ENCODE measurements around the gene USP48. TPM values are rescaled to one million over a fixed set of nuclear protein-coding genes. Genes with fewer than 3 reads are reported as not detected.

The USP48 gene
- total and polyA plus RNA-seq, 2 of the 13 experiments (the other 11 are each of a cell fraction or from before 2014, with no cell fraction given) = 30.4 to 30.7 TPM

DNA sequence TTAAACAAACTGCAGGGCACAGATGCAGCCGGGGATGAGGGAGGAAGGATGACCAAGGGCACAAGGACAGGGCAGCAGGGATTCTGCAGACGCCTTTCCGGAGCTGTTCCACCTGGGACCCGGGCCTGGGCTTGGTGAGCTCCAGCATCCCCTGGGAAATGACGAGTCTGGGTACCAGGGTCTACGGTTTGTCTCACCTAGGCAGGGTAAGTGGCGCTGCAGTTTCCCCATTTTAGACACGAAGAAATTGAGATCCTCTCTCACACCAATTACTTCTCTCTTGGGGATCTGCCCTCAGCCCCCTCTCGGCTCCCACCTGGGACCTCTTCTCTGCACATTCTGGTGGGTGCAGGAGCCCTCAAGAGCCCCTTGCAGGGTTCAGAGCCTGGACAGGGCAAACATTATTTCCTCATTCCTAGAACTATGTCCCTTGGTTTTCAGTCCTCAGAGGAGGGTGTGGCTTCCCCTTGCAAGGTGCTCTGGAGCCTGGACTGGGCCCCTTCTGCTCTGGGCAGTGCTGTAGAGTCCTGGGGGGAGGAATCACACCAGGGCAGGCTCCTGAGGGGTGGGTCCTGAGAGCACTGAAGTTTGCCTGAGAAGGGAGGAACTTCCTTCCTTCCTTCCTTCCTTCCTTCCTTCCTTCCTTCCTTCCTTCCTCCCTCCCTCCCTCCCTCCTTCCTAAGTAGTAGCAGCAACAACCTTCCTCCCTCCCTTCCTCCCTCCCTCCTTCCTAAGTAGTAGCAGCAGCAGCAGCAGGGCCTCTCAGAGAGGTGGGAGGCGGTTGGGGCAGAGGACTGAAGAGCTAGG lies 129.8 kb downstream of the USP48 start:
- H2AFZ ChIP-seq (ENCODE audit: low read length) = no peak overlapping the region
- ATAC-seq (peak; percentile 3; the same call in 2 of the 3 replicates), FAIRE-seq (no peak), DNase-seq (ENCODE audit: low spot score) (no peak)
- H4K20me1 ChIP-seq (ENCODE audit: insufficient read depth, low read length) = peaks cover 58% of the 10 kb centered on the region
- H3K4me2 ChIP-seq (ENCODE audit: low read depth, low read length) = peak overlapping the region; percentile 60
- TF ChIP-seq AGO2 (optimal IDR thresholded peaks at IDR 0.05; ENCODE audit: low read depth, low read length) (peak; percentile 0), CREM (IDR thresholded peaks at IDR 0.05) (no peak), CREM (CRISPR knock-in tag; IDR thresholded peaks at IDR 0.05) (no peak), ZNF263 (CRISPR knock-in tag; IDR thresholded peaks at IDR 0.05) (peak; percentile 59), TBX2 (CRISPR knock-in tag; IDR thresholded peaks at IDR 0.05; ENCODE audit: borderline replicate concordance) (no peak), HNRNPLL (IDR thresholded peaks at IDR 0.05; ENCODE audit: low read depth, low read length, poor library complexity, severe bottlenecking) (no peak)
- no TSS peak for BruUV-seq (replicated peaks)
- no peaks in the 10 kb centered on the region for H3K79me2 ChIP-seq (ENCODE audit: insufficient read depth, low read length)
- POLR2A ChIA-PET = no interaction called here
- WGBS (ENCODE audit: low lambda C conversion rate) = 59% methylated on average over 6 of the region's 10 CpGs
- intact Hi-C loops (cut with micrococcal nuclease; ENCODE audit: unreplicated experiment) = no loop called here
- no peaks in the 10 kb centered on the region for H3K9me3 ChIP-seq (ENCODE audit: low read length)
- H3K36me3 ChIP-seq (replicated peaks in 1 of 2; ENCODE audit: control insufficient read depth in 1 of 2, insufficient read depth in 2 of 2, low read length in 2 of 2) = peaks cover 1 to 9% of the 10 kb centered on the region in 2 experiments; a peak in 4 of 5 replicates
- no peak overlapping the region for H3K9ac ChIP-seq (ENCODE audit: insufficient read depth, low read depth, low read length)
- in situ Hi-C loops (cut with HindIII; ENCODE audit: extremely low pct_ligation_motif_present, low pct_unique_long_range_greater_than_20kb) = no loop called here
- H3K27ac ChIP-seq (ENCODE audit: extremely low read length, insufficient read depth, low read length) = no peak overlapping the region
- CTCF ChIA-PET (ENCODE audit: low intra/inter-chr PET ratio, low total read pairs) = no interaction called here
- H3K27me3 ChIP-seq (ENCODE audit: control insufficient read depth in 1 of 2, insufficient read depth in 2 of 2, low read length in 2 of 2) = no peaks in the 10 kb centered on the region
- H3K4me3 ChIP-seq (replicated peaks in 1 of 3; ENCODE audit: insufficient read depth in 1 of 3, low read depth in 2 of 3, low read length in 3 of 3) = no peak overlapping the region
- peaks cover 29% of the 10 kb centered on the region for H3K4me1 ChIP-seq (ENCODE audit: insufficient read depth, low read length)
